GM21526 (cell line): ENCODE measurements around the gene KRIT1.
"Not testable (repeated sequence)": the region's sequence is repeated elsewhere in the genome, so short reads cannot be mapped to it uniquely, and the experiment has no call there.

ENCODE experiments used
- ATAC-seq: cut with Tn5 transposase; IDR thresholded peaks from one replicate; pipeline ENCODE4 v1.9.1; 2021; ENCODE audit warnings: moderate library complexity; ENCODE audit not compliant: unreplicated experiment, low FRiP score

Gene KRIT1

GRCh38 chr7:92251181-92251580 is 5.5 kb upstream of the KRIT1 start:
- ATAC-seq: no peak

GRCh38 chr7:92250603-92251002 is 4.9 kb upstream of the KRIT1 start:
- ATAC-seq: no peak

DNA sequence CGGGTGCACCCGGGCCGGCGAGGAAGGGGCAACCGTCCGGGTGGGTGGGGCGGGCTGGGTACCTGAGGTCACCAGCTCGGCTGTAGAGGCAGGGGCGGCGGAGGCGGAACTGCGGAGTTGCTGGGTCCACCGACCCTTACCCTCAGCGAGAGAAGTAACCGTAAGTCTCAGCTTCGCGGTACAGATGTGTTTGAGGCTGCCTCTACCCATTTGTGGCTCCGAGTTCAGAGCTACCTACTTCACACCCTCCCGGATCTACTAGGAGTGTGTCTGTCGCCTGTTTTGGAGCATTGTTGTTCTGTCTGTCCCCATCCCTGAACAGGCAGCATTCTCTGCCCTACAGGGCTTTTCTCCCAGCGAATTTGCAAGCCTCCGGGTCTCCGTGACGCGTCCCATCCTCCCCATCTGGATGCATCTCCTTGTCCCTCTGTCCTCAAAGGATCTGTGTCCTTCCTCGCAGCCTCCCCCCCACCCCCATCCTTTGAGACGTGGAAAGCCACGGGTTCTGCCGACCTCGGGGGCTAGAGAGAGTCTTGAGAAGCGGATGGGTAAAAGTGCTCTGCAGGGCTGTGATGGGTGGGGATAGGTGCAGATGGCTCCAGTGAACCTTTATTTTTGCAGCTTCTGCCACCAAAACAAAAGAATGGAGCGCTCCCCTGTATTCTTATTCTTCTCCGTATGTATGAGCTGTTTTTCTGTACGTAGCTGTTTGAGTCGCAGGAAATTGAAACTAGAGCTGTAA is 817 bp upstream of the KRIT1 start:
- ATAC-seq: peak; percentile 23

GRCh38 chr7:92244808-92245486 is 767 bp downstream of the KRIT1 start:
- ATAC-seq: no peak

- no peak for ATAC-seq
Observed at GRCh38 chr7:92242972-92243371, 2.7 kb downstream of the KRIT1 start.

GRCh38 chr7:92230547-92230946 is 15.2 kb downstream of the KRIT1 start:
- no peak for ATAC-seq

DNA sequence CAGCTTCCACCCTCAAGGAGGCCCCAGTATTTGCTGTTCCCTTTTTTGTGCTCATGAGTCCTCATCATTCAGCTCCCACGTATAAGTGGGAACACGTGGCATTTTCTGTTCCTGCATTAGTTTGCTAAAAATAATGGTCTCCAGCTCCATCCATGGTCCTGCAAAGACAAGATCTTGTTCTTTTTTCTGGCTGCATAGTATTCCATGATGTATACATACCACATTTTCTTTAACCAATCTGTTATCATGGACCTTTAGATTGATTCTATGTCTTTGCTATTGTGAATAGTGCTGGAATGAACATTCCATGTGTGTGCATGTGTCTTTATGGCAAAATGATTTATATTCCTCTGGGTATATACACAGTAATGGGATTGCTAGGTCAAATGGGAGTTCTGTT is 17.0 kb downstream of the KRIT1 start:
- ATAC-seq: no peak

DNA sequence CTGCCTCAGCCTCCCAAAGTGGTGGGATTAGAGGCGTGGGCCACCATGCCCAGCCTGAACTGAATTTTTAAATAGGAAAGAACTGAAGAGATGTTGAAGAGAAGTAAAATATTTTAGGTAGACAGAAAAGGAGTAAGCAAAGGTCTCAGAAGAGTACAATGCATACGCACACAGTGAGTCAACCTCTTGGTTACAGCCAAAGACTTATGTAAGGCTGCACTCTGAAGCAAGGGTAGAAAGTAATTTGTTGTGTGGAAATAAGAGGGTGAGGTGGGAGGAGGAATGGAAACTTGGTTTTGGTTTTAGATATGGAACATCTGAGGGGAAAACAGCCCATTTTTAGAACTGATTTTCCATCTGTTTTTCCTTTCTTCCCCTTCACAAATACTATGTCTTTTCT is 17.6 kb downstream of the KRIT1 start:
- ATAC-seq: no peak

DNA sequence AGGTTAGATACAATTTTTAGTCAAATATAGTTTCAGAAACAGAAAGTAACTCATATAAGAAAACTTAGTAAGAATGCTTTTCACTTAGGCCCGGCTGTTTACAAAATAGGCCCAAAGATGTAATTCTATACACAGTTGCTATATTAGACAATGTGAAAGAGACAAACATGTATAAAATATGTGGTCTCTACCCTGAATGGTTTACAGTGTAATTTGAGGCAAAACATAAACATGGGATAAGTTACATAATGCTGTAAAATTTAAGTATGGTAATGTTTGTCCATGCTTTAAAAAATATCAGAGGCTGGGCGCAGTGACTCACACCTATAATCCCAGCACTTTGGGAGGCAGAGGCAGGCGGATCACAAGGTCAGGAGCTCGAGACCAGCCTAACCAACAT is 18.7 kb downstream of the KRIT1 start:
- no peak for ATAC-seq

- no peak for ATAC-seq
Observed at GRCh38 chr7:92221766-92222165, 23.9 kb downstream of the KRIT1 start.

- ATAC-seq: no peak
Observed at GRCh38 chr7:92206672-92207071, 39.0 kb downstream of the KRIT1 start.

DNA sequence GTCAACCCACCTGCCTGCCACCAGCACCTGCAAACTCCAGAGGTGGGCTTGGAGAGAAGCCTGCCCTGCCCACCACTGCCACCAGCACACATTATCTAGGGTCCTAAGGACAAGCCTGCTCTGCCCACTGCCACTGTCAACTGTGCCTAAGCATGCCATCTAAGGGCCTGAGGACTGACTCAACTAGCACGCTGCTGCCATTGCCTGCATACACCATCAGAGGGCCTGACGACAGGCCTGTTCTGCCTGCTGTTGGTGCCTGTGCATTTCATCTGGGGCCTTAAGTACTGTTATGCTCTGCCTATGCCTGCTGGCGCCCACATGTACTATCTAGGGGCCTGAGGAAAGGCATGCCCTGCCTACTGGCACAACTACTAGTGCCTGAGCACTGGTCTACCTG is 39.7 kb downstream of the KRIT1 start:
- ATAC-seq: no peak

GRCh38 chr7:92200791-92201190 is 44.9 kb downstream of the KRIT1 start:
- no peak for ATAC-seq

DNA sequence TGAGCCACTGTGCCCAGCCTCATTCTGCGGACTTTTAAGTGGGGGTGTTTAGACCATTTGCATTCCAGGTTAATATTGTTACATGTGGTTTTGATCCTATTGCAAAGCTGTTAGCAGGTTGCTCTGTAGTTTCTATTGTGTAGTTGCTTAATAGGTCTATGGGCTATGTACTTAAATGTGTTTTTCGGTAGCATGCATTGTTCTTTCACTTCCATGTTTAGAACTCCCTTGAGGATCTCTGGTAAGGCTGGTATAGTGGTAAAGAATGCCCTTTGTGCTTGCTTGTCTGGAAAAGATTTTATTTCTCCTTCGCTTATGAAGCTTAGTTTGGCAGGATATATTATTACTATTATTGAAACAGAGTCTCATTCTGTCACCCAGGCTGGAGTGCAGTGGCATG is 53.4 kb downstream of the KRIT1 start:
- ATAC-seq: no peak

- ATAC-seq: not testable (repeated sequence)
Observed at GRCh38 chr7:92189246-92189645, 56.5 kb downstream of the KRIT1 start.

GRCh38 chr7:92184294-92184693 is 61.4 kb downstream of the KRIT1 start:
- not testable (repeated sequence) for ATAC-seq

DNA sequence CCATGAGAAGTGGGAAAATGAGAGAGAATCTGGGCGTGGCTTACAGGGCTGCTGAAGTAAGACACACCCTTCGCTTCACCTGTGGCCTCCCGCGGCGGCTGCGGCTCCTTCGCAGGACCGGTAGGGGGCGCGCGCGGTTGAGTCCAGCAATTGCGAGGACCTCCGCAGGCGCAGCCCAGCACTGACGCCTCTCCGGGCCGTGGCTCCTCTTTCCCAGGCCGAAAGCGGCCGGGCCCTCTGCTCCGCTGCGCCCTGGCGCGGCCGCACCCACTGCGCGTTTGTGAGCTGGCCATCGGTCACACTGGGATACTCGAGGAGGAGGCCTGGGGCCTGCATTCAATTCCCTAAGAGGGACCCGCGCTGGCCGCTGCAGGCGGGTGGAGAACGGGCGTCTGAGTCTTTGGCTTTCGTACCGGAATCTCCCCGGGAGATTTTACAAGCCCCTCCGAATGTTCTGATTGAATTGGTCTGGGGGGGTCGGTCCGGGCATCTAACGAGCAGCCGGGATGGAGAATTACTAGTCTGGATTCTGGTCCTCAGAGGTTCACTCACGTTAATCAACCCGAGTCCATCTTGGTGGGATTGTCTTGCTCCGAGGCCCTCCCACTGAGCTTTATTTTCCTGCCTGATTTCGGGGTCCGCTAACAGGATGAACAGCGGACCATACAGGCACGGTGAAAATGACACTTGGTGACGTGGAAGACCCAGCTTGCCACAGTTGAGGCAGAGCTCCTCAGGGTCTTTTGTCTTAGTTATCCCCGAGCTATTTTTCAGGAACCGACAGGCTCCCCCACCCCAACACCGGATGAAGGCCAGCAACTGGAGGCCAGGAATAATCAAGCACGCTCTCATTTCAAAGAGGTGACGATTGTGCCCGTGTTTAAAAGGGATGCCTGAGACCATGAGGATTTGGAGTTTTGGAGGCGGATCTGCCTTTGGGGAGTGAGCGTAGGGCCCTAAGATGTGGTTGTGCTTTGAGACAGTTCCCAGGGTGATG is 66.5 kb downstream of the KRIT1 start, which contains the start of gene LRRD1:
Gene LRRD1, minus strand, starts transcription at position 215 of the 997 bp plus-strand sequence. CDS start 13,940 bp downstream, outside the sequence.
- peak; percentile 99 for ATAC-seq

- ATAC-seq: no peak
Observed at GRCh38 chr7:92177362-92177761, 68.4 kb downstream of the KRIT1 start.

- ATAC-seq: not testable (repeated sequence)
Observed at GRCh38 chr7:92169529-92169928, 76.2 kb downstream of the KRIT1 start.

DNA sequence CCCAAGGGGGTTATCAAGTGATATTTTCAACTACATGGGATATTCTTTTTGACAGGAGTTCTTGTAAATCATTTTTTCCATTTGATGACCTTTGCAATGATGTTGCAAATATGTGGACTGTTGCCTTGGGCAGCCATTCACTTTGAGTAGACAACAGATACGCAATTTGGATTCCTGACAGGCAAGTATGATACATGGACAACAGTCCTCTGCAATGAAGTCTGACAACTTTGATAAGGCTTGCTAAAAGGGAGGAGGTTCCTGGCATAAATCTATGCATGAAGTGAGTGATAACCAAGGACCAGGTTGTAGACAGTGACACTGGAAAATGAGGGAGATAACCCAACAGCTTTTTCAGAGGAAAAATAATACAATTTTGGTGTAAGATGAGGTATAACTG is 84.4 kb downstream of the KRIT1 start:
- ATAC-seq: no peak
